K562 (cell line): ENCODE results near the gene PTPRU. TPM values are rescaled to one million over a fixed set of nuclear protein-coding genes. Genes with fewer than 3 reads are reported as not detected.
A peak's percentile ranks its signal among the peaks of the same experiment; 100 is the strongest.

Source experiments
- ATAC-seq: fragments of 200-7000 bp; cut with Tn5 transposase; 3 replicates; pipeline ENCODE4 v1.9.1; 2020; ENCODE audit warnings: moderate library complexity
- BruUV-seq: library from RNA; stranded (reverse); fragments of 400-500 nt; replicated peaks from 2 replicates; lab custom pipeline; 2021; lab: Mats Ljungman, UMichigan
- CTCF ChIA-PET: fragments of 300-600 bp; formaldehyde crosslinking; extraction: SDS; loops from one replicate; lab custom pipeline; 2021; ENCODE audit warnings: low intra/inter-chr PET ratio; lab: Yijun Ruan, JAX
- POLR2A ChIA-PET: fragments of 300-600, 350-650 bp; sonication (Branson Sonifier 250); formaldehyde crosslinking; extraction: SDS; loops from one replicate; lab custom pipeline; 2021; ENCODE audit warnings: antibody characterized with exemption, inconsistent platforms; lab: Yijun Ruan, JAX
- DNase-seq, 4 experiments: peaks; one replicate each; pipeline versions ENCODE4 v3.0.0 to v3.0.0-alpha.2; 2011 to 2018; ENCODE audit warnings: low spot score in 3 of 4, mixed read lengths in 3 of 4; ENCODE audit errors: extremely low read depth in 1 of 4
- FAIRE-seq: peaks from 2 replicates; lab custom pipeline; 2011; peaks lifted over from hg19 to GRCh38; lab: Jason Lieb, UNC
- H2AFZ ChIP-seq: 2 replicates; pipeline ENCODE4 v1.6.0; 2011; ENCODE audit warnings: low read depth, low read length, control low read depth, inconsistent platforms
- H3K27ac ChIP-seq: fragments of 200-600 bp; 3 replicates; pipeline ENCODE4 v1.8.0; 2011; ENCODE audit warnings: low read depth, mild to moderate bottlenecking, control low read depth, inconsistent platforms, low read length, moderate library complexity, mixed read lengths; ENCODE audit errors: extremely low read depth
- H3K27me3 ChIP-seq, 2 experiments: fragments of 300-600 bp in 1 of 2; 2 replicates in 1 of 2; 3 replicates in 1 of 2; pipeline versions ENCODE4 v1.6.0 to v1.8.0; 2011; ENCODE audit warnings: inconsistent platforms in 2 of 2, low read length in 2 of 2, mild to moderate bottlenecking in 1 of 2, mixed read lengths in 1 of 2, moderate library complexity in 1 of 2; ENCODE audit not compliant: control insufficient read depth in 2 of 2, insufficient read depth in 2 of 2
- H3K36me3 ChIP-seq: fragments of 300-600 bp; 3 replicates; pipeline ENCODE4 v1.8.0; 2011; ENCODE audit warnings: mild to moderate bottlenecking, low read length, inconsistent platforms; ENCODE audit not compliant: control insufficient read depth, insufficient read depth
- H3K4me1 ChIP-seq, 2 experiments: fragments of 200-600 bp in 1 of 2; replicated peaks in 1 of 2; 2 replicates in 1 of 2; 3 replicates in 1 of 2; pipeline versions ENCODE4 v1.5.1 to v1.8.0; 2011; ENCODE audit warnings: inconsistent platforms in 2 of 2, low read length in 2 of 2, mild to moderate bottlenecking in 1 of 2, mixed read lengths in 1 of 2, moderate library complexity in 1 of 2; ENCODE audit not compliant: control insufficient read depth in 2 of 2, insufficient read depth in 2 of 2
- H3K4me2 ChIP-seq: 2 replicates; pipeline ENCODE4 v1.6.1; 2011; ENCODE audit warnings: low read length, control low read depth, inconsistent platforms, mixed read lengths; ENCODE audit not compliant: insufficient read depth
- H3K4me3 ChIP-seq: fragments of 200-600 bp; sonication (generic), shearing (Covaris generic); 2 replicates; pipeline ENCODE4 v1.5.1; 2016; ENCODE audit warnings: control low read depth, inconsistent platforms
- H3K79me2 ChIP-seq: fragments of 200-600 bp; 3 replicates; pipeline ENCODE4 v1.8.0; 2011; ENCODE audit warnings: low read length, inconsistent platforms; ENCODE audit not compliant: control insufficient read depth, insufficient read depth
- H3K9ac ChIP-seq, 2 experiments: 2 replicates each; pipeline versions ENCODE4 v1.6.0 to v1.6.1; 2011; ENCODE audit warnings: low read depth in 2 of 2, low read length in 2 of 2, control low read depth in 1 of 2, inconsistent platforms in 1 of 2, mild to moderate bottlenecking in 1 of 2, mixed read lengths in 1 of 2; ENCODE audit not compliant: insufficient read depth in 1 of 2
- H3K9me1 ChIP-seq: one replicate; pipeline ENCODE4 v1.6.0; 2011; ENCODE audit warnings: inconsistent platforms, mild to moderate bottlenecking, low read length, moderate library complexity; ENCODE audit not compliant: control insufficient read depth, insufficient read depth
- H3K9me3 ChIP-seq: replicated peaks from 2 replicates; pipeline ENCODE4 v1.5.1; 2011; ENCODE audit warnings: low read depth, low read length, inconsistent platforms; ENCODE audit not compliant: control insufficient read depth, insufficient read depth
- H4K20me1 ChIP-seq: replicated peaks from 2 replicates; pipeline ENCODE4 v1.6.1; 2011; ENCODE audit warnings: low read length, inconsistent platforms, mixed read lengths; ENCODE audit not compliant: control insufficient read depth, insufficient read depth
- ARID3B ChIP-seq: fragments of 250-450 bp; sonication (Bioruptor Pico); IDR thresholded peaks from 2 replicates; pipeline ENCODE4 v1.4.0; 2020; ENCODE audit warnings: borderline replicate concordance
- GTF3C2 ChIP-seq: IDR thresholded peaks from 3 replicates; pipeline ENCODE4 v1.6.1; 2011; ENCODE audit warnings: borderline replicate concordance, mild to moderate bottlenecking, moderate library complexity; ENCODE audit not compliant: insufficient read length; ENCODE audit errors: extremely low read depth
- IRF9 ChIP-seq: fragments of 450-650 bp; IDR thresholded peaks from 2 replicates; pipeline ENCODE4 v1.6.1; 2016; ENCODE audit warnings: missing biosample characterization, missing genetic modification characterization
- SPI1 ChIP-seq: IDR thresholded peaks from 2 replicates; pipeline ENCODE4 v1.6.1; 2011; ENCODE audit warnings: low read depth, low read length, control low read depth, borderline replicate concordance
- ZFP36 ChIP-seq: fragments of 150-350 bp; IDR thresholded peaks from 2 replicates; pipeline ENCODE4 v1.6.1; 2018; ENCODE audit warnings: low read length, low read depth; ENCODE audit not compliant: partially characterized antibody
- WGBS: fragments of 100-300 bp; shearing (Covaris generic); methylation state at CpG from one replicate; pipeline ENCODE4 v1.1.6; 2016; ENCODE audit warnings: low coverage, mixed read lengths; ENCODE audit not compliant: insufficient coverage; ENCODE audit errors: missing lambda C conversion rate; 5-methylcytosine and 5-hydroxymethylcytosine counted together
- in situ Hi-C: fragments of 300-500 bp; cut with MboI; formaldehyde crosslinking; loops from 4 replicates; pipeline ENCODE4 v1.15.0; 2018; ENCODE audit warnings: inconsistent platforms, mixed read lengths
- intact Hi-C: fragments of 100-400 bp; cut with micrococcal nuclease; formaldehyde crosslinking; loops from 2 replicates; pipeline ENCODE4 v1.14.2; 2022
- polyA plus RNA-seq, 8 experiments: library from polyadenylated mRNA; depleted of rRNA in 4 of 8; stranded (reverse) in 5 of 8; unstranded in 3 of 8; fragments of >200 nt; fragmentation: Nextera tagmentation in 2 of 8; fragmentation: Illumina TruSeq in 1 of 8; extraction: Ambion mirVana in 2 of 8; extraction: Trizol in 1 of 8; gene quantifications; 2 replicates each; pipeline versions ENCODE4 v1.2.1 to v1.2.3, GENCODE V29; 2011 to 2014; ENCODE audit warnings: inconsistent platforms in 1 of 8, missing spikeins in 1 of 8
- total RNA-seq, 7 experiments: library from RNA; depleted of rRNA in 6 of 7; stranded (reverse); fragments of >200 nt in 6 of 7; fragmentation: Illumina TruSeq in 2 of 7; extraction: Trizol in 2 of 7; gene quantifications; 2 replicates each; pipeline versions ENCODE4 v1.2.1 to v1.2.3, GENCODE V29; 2011 to 2021; ENCODE audit warnings: low replicate concordance in 1 of 7

PTPRU gene
- total and polyA plus RNA-seq, 9 of the 15 experiments (the other 6 are each of a cell fraction or from before 2014, with no cell fraction given): 0.01 to 2.9 (median 1.0) TPM

- Histone ChIP-seq H3K27ac (no peak overlapping the region), H3K79me2 (no peaks in the 10 kb centered on the region), H3K4me2 (no peak overlapping the region), H4K20me1 (peaks cover 27% of the 10 kb centered on the region), H3K4me1 (peaks cover 0 to 12% of the 10 kb centered on the region in 2 experiments; a peak in 2 of 5 replicates), H3K36me3 (no peaks in the 10 kb centered on the region), H3K27me3 (peaks cover 28 to 64% of the 10 kb centered on the region in 2 experiments), H3K9me3 (no peaks in the 10 kb centered on the region), H3K9me1 (no peaks in the 10 kb centered on the region), H3K4me3 (no peak overlapping the region), H2AFZ (no peak overlapping the region), H3K9ac (no peak overlapping the region)
- TF ChIP-seq IRF9 (tag) (no peak), ARID3B (CRISPR knock-in tag) (no peak), GTF3C2 (no peak), SPI1 (no peak), ZFP36 (peak; percentile 68)
- CTCF ChIA-PET: no interaction called here
- no peak for FAIRE-seq
- no peak for ATAC-seq
- BruUV-seq: no TSS peak
- no peak for DNase-seq
- POLR2A ChIA-PET: interaction anchor here (1.0 to 2.6 kb wide), 2 partner anchors 9 to 85 kb away, joined by 5 to 6 read pairs; partner anchors contain the start of gene MECR
- intact Hi-C loops: loop anchor here (5.0 kb wide), 1 partner anchor 79 kb away; the partner anchor contains the start of gene PTPRU
- in situ Hi-C loops: no loop called here
- 3% methylated on average over 4 of the region's 4 CpGs for WGBS
Measured at GRCh38 chr1:29315876-29316275, 79.6 kb downstream of the PTPRU start.
